Measurements from ENCODE around the gene ATXN10. TPM values are rescaled to one million over a fixed set of nuclear protein-coding genes. Genes with fewer than 3 reads are reported as not detected.

The ATXN10 gene
- total and polyA plus RNA-seq, 2 of the 8 experiments (the other 6 are each of a cell fraction or from before 2014, with no cell fraction given), result 134 to 210 TPM

DNA sequence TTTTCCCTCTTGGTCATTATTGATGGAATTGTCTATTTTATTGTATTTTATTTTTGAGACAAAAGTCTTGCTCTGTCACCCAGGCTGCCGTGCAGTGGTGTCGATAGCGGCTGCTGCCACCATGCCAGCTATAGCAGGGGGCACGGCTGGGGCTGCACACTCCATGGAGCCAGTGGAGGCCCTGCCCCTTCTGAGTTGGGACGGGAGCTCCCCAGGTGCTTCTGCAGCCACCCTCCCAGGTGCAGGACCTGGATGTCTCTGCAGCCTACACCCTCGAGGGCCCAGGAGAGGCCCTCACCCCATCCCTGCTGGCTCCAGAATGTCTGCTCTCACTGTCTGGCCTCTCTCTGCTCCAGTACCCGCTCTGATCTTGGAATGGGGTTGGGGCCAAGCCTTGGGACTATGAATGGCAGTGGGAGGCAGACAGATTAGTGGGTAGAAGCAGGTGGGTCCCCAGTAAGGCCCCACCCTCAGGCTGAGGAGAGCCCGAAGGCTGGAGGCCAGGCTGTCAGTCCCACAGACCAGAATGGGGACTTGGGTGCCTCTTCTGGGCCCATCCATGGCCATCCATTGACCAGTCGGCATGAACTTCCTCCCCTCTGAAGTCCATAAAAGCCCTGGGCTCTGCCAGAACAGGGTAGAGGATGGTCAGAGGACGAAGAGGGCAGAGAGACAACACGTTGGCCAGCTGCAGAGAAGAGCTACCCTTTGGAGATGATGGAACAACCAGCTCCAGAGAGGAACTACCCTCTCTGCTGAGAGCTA lies 49.6 kb upstream of the ATXN10 start (continued):
- TF ChIP-seq, protein P1, sequence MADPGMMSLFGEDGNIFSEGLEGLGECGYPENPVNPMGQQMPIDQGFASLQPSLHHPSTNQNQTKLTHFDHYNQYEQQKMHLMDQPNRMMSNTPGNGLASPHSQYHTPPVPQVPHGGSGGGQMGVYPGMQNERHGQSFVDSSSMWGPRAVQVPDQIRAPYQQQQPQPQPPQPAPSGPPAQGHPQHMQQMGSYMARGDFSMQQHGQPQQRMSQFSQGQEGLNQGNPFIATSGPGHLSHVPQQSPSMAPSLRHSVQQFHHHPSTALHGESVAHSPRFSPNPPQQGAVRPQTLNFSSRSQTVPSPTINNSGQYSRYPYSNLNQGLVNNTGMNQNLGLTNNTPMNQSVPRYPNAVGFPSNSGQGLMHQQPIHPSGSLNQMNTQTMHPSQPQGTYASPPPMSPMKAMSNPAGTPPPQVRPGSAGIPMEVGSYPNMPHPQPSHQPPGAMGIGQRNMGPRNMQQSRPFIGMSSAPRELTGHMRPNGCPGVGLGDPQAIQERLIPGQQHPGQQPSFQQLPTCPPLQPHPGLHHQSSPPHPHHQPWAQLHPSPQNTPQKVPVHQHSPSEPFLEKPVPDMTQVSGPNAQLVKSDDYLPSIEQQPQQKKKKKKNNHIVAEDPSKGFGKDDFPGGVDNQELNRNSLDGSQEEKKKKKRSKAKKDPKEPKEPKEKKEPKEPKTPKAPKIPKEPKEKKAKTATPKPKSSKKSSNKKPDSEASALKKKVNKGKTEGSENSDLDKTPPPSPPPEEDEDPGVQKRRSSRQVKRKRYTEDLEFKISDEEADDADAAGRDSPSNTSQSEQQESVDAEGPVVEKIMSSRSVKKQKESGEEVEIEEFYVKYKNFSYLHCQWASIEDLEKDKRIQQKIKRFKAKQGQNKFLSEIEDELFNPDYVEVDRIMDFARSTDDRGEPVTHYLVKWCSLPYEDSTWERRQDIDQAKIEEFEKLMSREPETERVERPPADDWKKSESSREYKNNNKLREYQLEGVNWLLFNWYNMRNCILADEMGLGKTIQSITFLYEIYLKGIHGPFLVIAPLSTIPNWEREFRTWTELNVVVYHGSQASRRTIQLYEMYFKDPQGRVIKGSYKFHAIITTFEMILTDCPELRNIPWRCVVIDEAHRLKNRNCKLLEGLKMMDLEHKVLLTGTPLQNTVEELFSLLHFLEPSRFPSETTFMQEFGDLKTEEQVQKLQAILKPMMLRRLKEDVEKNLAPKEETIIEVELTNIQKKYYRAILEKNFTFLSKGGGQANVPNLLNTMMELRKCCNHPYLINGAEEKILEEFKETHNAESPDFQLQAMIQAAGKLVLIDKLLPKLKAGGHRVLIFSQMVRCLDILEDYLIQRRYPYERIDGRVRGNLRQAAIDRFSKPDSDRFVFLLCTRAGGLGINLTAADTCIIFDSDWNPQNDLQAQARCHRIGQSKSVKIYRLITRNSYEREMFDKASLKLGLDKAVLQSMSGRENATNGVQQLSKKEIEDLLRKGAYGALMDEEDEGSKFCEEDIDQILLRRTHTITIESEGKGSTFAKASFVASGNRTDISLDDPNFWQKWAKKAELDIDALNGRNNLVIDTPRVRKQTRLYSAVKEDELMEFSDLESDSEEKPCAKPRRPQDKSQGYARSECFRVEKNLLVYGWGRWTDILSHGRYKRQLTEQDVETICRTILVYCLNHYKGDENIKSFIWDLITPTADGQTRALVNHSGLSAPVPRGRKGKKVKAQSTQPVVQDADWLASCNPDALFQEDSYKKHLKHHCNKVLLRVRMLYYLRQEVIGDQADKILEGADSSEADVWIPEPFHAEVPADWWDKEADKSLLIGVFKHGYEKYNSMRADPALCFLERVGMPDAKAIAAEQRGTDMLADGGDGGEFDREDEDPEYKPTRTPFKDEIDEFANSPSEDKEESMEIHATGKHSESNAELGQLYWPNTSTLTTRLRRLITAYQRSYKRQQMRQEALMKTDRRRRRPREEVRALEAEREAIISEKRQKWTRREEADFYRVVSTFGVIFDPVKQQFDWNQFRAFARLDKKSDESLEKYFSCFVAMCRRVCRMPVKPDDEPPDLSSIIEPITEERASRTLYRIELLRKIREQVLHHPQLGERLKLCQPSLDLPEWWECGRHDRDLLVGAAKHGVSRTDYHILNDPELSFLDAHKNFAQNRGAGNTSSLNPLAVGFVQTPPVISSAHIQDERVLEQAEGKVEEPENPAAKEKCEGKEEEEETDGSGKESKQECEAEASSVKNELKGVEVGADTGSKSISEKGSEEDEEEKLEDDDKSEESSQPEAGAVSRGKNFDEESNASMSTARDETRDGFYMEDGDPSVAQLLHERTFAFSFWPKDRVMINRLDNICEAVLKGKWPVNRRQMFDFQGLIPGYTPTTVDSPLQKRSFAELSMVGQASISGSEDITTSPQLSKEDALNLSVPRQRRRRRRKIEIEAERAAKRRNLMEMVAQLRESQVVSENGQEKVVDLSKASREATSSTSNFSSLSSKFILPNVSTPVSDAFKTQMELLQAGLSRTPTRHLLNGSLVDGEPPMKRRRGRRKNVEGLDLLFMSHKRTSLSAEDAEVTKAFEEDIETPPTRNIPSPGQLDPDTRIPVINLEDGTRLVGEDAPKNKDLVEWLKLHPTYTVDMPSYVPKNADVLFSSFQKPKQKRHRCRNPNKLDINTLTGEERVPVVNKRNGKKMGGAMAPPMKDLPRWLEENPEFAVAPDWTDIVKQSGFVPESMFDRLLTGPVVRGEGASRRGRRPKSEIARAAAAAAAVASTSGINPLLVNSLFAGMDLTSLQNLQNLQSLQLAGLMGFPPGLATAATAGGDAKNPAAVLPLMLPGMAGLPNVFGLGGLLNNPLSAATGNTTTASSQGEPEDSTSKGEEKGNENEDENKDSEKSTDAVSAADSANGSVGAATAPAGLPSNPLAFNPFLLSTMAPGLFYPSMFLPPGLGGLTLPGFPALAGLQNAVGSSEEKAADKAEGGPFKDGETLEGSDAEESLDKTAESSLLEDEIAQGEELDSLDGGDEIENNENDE (IDR thresholded peaks at IDR 0.05; ENCODE audit: insufficient replicate concordance, low read length), result no peak
- TF ChIP-seq RNF2 (IDR thresholded peaks at IDR 0.05; ENCODE audit: borderline replicate concordance, low read depth, low read length, missing control alignments, poor library complexity, severe bottlenecking), result no peak

Data from H1 (cell line).